Measurements from ENCODE around the gene GNB1L. TPM values are rescaled to one million over a fixed set of nuclear protein-coding genes. Genes with fewer than 3 reads are reported as not detected.
"Not testable (repeated sequence)": the region's sequence is repeated elsewhere in the genome, so short reads cannot be mapped to it uniquely, and the experiment has no call there.

GNB1L gene
- total RNA-seq, 1 experiment from 2014 or later = 17.7 TPM

DNA sequence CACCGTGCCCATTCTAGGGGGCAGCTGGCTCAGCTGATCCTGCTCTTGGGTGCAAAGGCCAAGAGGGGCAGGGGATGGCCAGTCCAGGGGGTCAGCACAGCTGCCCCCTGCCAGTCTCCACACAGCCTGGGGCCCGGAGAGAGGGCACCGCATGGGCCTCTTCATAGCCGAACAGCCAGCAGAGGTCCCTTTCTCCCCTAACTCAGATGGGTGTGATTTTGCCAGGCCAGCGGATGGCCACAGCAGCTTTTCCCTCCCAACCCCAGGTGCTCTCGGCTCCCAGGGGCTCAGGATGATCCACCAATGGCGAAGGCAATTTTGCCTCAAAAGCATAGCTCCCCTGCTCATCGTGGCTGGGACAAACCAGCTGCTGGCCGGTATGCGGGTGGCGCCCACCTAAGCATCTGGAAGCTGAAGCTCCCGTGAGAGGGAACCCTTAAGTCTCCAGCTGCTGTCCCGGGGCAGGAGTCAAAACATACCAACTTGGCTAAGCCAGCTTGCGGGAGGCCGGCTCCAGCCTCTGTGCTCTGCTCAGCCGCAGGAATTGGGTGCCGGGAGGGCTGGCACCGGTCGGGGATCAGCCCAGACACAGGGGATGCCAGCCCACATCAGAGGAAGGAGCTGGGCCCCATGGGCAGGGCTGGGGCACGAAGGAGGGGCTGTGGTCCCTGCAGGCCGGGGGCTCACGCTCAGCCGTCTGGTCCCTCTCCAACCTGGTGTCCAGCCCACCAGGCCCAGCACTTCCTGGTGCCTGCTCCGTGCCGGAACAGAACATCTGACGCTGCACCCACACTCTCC, 30.5 kb upstream of the GNB1L start:
- H3K4me3 ChIP-seq = no peak overlapping the region
- DNase-seq (ENCODE audit: low read depth in 1 of 2, low spot score in 2 of 2) = no peak
- H3K36me3 ChIP-seq = peaks cover 21% of the 10 kb centered on the region
- no peak overlapping the region for H3K27ac ChIP-seq
- no peaks in the 10 kb centered on the region for H3K9me3 ChIP-seq (replicated peaks)
- peaks cover 47% of the 10 kb centered on the region for H3K4me1 ChIP-seq (replicated peaks)
- H3K27me3 ChIP-seq (replicated peaks) = no peaks in the 10 kb centered on the region

DNA sequence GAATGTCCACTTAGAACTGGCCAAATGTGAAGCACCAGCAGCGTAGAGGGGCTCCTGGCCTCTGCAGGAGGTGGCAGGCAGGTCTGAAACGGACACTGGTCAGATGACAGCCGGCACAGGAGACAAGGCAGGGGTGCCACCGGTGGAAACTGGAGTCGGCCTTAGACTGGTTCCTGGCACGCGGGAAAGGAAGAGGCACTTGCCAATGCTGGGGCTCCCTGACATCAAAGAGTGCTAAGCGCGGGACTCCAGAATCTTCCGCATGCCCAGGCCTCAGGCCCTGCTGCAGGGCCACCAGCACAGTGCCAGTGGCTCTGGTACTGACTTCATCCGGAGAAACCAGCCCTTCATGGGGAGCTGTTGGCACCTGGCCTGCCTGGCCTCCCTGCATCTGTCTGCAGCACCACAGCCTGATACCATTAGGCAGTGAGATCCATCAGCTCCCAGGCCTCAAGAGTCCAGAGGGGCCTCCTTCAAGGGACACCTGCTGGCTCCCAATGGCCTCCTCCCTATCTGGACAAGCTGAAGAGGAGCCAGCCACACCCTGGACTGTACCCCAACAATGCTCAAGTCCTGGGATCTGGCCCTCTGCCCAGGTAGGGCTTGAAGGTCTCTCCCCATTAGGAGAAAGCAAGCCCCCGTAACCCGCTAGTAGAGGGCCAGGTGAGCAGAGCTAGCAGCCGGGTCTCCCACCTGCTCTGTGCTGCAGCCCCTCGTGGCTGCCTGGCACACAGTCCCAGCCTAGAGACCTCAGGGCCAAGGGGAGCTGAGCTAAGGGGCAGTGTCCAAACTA, 29.7 kb upstream of the GNB1L start:
- Histone ChIP-seq H3K4me1 (replicated peaks) (peaks cover 54% of the 10 kb centered on the region), H3K27me3 (replicated peaks) (no peaks in the 10 kb centered on the region), H3K27ac (no peak overlapping the region), H3K36me3 (peaks cover 26% of the 10 kb centered on the region), H3K9me3 (replicated peaks) (no peaks in the 10 kb centered on the region), H3K4me3 (no peak overlapping the region)
- DNase-seq (ENCODE audit: low read depth in 1 of 2, low spot score in 2 of 2) = no peak

DNA sequence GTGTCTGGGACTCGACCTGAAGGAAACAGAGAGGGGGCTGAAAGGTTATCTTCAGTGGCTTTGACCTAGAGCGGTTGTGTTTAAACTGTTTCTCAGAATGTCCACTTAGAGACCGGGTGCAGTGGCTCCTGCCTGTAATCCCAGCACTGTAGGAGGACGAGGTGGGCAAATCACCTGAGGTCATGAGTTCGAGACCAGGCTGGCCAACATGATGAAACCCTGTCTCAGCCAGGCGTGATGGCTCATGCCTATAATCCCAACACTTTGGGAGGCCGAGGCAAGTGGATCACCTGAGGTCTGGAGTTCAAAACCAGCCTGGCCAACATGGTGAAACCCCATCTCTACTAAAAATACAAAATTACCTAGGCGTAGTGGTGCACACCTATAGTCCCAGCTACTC, 28.8 kb upstream of the GNB1L start:
- Histone ChIP-seq H3K27ac (peak overlapping the region; percentile 96), H3K36me3 (peaks cover 23% of the 10 kb centered on the region), H3K4me1 (replicated peaks) (peaks cover 63% of the 10 kb centered on the region)
- not testable (repeated sequence) for H3K27me3 ChIP-seq (replicated peaks); H3K4me3 ChIP-seq; H3K9me3 ChIP-seq (replicated peaks); DNase-seq (ENCODE audit: low read depth in 1 of 2, low spot score in 2 of 2)

DNA sequence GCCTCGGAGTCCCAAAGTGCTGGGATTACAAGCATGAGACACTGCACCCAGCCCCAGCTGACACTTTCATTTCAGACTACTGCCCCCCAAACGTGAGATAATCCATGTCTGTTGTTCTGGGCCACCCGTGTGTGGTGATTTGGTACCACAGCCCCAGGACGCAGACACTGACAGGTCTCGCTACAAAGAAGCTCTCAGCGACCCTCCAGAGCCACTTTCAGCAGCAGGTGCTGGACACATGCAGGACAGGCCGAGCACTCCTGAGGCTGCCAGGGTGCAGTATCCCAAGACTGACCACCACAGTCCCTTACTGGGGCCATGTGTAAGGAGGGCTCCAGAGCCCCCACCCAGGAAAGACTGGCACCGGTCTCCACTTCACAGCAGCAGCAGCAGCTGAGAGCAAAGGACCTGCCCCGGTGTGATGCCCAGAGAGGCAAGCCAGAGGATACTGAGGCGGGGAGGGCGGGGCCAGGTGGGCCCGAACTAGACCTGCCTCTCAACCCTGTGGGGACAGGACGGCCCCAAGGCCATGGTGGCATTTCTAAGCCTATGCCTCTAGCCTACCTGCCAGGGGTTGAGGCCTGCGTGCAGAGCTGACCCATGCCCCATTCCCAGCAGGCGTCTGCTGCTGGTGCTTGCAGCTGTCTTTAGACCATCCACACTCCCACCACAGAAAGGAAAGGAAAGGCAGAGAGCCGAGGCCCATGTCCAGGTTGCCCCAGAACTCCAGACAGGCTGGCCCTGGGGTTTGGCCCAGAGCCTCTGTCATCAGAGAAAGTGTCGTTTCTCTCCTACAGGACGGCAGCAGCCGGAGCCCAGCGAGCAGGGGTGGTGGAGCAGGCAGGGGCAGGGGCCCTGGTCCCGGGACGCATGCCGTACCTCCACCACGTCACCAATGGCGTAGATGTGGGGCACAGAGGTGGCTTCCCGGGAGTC, 28.0 kb upstream of the GNB1L start:
- H3K4me3 ChIP-seq = no peak overlapping the region
- peaks cover 26% of the 10 kb centered on the region for H3K36me3 ChIP-seq
- no peaks in the 10 kb centered on the region for H3K9me3 ChIP-seq (replicated peaks)
- H3K4me1 ChIP-seq (replicated peaks) = peaks cover 67% of the 10 kb centered on the region
- no peak for DNase-seq (ENCODE audit: low read depth in 1 of 2, low spot score in 2 of 2)
- peak overlapping the region; percentile 96 for H3K27ac ChIP-seq
- H3K27me3 ChIP-seq (replicated peaks) = no peaks in the 10 kb centered on the region

DNA sequence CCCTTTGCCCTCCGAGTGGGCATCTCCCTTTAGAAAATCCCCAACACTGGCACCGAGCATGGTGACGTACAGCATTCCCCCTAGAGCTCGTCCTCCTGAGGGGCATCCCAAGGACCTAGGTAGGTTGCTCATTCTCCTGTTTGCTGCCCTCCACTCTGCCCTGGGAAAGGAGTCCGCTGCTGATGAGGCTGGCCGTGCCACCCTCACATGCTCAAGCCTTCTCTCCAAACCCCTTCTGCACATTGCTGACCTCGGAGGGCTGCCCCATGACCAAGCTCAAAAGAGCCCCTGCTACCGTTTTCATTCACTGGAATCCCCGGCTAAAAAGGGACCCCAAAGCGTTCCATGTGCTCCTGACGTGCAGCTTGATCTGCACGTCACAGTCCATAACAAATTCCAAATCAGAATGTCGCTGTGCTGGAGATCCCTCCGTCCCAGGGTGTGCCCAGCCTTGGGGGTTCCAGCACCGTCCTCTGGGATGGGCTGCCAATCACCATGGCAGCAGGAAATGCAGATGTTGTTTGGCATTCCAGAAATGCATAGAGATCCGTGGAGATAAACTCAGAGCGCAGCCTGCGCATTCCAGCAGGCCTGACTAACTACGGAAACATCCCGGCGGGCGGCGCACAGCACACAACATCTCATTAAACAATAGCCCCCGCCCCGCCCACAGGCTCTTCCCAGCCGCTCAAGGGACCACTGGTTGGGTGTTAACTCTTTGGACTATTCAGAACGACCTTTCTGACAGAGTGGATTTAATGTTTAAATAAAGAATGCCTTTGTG, 26.3 kb upstream of the GNB1L start:
- H3K4me3 ChIP-seq = peak overlapping the region; percentile 21

DNA sequence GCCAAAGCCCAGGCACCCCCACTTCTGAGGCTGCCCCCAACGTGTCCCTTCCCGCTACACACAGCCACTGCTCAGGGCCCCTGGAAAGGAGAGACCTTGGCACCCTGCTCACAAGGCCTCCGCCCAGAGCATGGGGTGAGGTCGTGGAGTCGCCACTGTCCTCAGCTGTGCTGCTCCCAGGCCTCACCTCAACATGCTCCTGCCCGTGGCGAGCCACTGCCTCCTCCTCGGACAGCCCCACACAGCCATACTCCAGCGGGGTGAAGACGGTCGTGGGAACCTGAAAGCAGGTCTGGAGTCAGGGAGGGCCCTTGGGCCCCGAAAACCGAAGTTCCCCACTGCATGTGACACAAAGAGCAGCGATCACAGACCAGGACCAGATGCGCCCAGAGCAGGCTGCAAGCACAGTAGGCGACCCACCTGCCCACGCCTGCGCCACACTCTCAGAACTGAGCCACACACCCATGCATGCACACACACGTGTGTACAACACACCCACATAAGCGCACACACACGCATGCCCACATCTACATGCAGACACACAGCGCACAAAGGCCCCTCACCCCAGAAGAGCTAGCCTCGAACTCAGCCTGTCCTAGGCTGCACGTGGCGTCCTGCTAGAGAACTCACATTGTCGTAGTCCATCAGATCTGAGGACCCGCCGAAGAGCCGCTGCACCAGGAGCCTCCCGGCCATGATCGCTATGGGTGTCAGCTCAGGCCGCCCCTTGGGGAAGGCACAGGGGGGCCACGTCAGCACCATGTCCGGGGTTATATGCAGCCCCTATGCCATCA, 25.5 kb upstream of the GNB1L start:
- H3K36me3 ChIP-seq = peaks cover 48% of the 10 kb centered on the region
- no peaks in the 10 kb centered on the region for H3K27me3 ChIP-seq (replicated peaks)
- peaks cover 59% of the 10 kb centered on the region for H3K4me1 ChIP-seq (replicated peaks)
- no peaks in the 10 kb centered on the region for H3K9me3 ChIP-seq (replicated peaks)
- peak in 1 of 2 experiments; percentile 33 for DNase-seq (ENCODE audit: low read depth in 1 of 2, low spot score in 2 of 2)
- peak overlapping the region; percentile 93 for H3K27ac ChIP-seq
- peak overlapping the region; percentile 21 for H3K4me3 ChIP-seq

More for the DNA sequence above, 26.3 kb upstream of the GNB1L start:
- Histone ChIP-seq H3K27ac (peak overlapping the region; percentile 96), H3K36me3 (peaks cover 40% of the 10 kb centered on the region), H3K27me3 (replicated peaks) (no peaks in the 10 kb centered on the region), H3K9me3 (replicated peaks) (no peaks in the 10 kb centered on the region), H3K4me1 (replicated peaks) (peaks cover 59% of the 10 kb centered on the region)
- peak; percentile 98 to 99 for DNase-seq (ENCODE audit: low read depth in 1 of 2, low spot score in 2 of 2)

DNA sequence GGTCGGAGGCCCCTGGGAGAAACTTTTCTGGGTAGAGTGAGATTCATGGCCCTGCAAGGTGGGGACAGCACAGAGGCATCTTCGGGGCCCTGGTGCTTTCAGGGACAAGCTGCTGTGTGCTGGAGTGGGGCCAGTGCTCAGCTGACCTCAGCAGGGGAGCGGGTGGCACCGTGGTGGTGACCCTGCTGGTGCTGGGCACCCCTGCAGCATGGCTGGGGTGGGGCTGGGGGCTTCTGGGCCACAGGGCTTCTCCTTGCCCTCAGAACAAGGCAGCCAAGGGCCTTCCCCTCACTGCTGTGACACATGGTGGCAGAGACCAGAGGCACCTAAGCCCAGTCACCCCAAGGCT, 24.9 kb upstream of the GNB1L start:
- peaks cover 59% of the 10 kb centered on the region for H3K4me1 ChIP-seq (replicated peaks)
- H3K27me3 ChIP-seq (replicated peaks) = no peaks in the 10 kb centered on the region
- H3K27ac ChIP-seq = peak overlapping the region; percentile 93
- DNase-seq (ENCODE audit: low read depth in 1 of 2, low spot score in 2 of 2) = no peak
- no peaks in the 10 kb centered on the region for H3K9me3 ChIP-seq (replicated peaks)
- H3K4me3 ChIP-seq = peak overlapping the region; percentile 21
- peaks cover 53% of the 10 kb centered on the region for H3K36me3 ChIP-seq

DNA sequence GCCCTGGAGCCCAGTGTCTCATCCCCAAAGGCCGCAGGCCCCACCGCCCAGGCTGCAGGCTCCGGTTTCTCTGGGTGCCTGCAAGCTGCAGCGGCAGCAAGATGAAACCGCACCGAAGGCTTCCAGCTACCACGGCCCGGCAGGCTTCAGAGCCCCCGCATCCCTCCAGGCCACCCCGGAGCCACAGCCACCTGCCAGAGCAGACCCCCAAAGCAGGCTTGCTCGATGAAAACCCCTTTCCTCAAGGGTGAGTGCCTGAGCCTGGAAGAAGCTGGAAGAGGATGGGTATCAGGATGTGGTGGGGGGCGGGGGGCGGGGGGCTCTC, 24.5 kb upstream of the GNB1L start:
- peaks cover 57% of the 10 kb centered on the region for H3K36me3 ChIP-seq
- DNase-seq (ENCODE audit: low read depth in 1 of 2, low spot score in 2 of 2) = no peak
- H3K27me3 ChIP-seq (replicated peaks) = no peaks in the 10 kb centered on the region
- peak overlapping the region; percentile 19 for H3K4me3 ChIP-seq
- peak overlapping the region; percentile 17 for H3K27ac ChIP-seq
- H3K9me3 ChIP-seq (replicated peaks) = no peaks in the 10 kb centered on the region
- peaks cover 59% of the 10 kb centered on the region for H3K4me1 ChIP-seq (replicated peaks)

DNA sequence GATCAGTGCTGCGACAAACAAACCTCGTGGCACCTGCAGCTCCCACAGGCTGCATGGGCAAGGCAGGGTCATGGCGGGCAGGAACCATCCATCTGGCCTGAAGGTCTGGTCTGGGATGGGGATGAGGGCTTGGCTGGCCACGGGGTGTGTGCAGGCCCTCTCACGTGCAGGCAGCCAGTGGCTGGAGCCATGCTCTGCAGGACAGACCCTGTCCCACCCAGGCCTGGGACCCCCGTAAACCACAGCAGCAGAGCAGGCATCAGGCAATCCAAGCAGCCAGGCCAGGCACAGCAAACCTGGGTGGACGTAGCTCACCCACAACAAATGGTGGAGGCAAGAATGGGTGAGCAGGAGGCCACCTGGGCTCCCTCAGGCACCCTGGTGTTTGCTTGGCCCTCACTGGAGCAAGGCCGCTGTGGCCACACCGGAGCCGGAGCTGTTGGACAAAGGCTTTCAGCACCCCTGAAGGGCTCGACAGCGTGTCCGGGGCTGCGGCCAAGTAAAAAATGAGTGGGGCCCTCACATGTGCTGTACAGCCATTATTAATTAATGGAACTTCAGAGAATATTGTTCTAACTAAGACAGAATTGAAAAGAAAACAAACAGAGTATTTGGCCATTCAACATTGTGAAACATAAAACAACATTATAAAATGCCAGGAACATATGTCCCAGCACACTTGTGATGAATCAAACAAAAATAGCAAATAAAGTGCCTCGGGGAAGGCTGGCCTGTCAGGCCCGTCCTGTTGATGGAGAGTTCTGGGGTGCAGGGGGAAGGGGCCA, 24.0 kb upstream of the GNB1L start:
- H3K4me1 ChIP-seq (replicated peaks) = peaks cover 59% of the 10 kb centered on the region
- no peaks in the 10 kb centered on the region for H3K9me3 ChIP-seq (replicated peaks)
- no peaks in the 10 kb centered on the region for H3K27me3 ChIP-seq (replicated peaks)
- H3K36me3 ChIP-seq = peaks cover 63% of the 10 kb centered on the region
- peak overlapping the region; percentile 17 for H3K27ac ChIP-seq
- peak overlapping the region; percentile 19 for H3K4me3 ChIP-seq
- peak in 1 of 2 experiments; percentile 60 for DNase-seq (ENCODE audit: low read depth in 1 of 2, low spot score in 2 of 2)

DNA sequence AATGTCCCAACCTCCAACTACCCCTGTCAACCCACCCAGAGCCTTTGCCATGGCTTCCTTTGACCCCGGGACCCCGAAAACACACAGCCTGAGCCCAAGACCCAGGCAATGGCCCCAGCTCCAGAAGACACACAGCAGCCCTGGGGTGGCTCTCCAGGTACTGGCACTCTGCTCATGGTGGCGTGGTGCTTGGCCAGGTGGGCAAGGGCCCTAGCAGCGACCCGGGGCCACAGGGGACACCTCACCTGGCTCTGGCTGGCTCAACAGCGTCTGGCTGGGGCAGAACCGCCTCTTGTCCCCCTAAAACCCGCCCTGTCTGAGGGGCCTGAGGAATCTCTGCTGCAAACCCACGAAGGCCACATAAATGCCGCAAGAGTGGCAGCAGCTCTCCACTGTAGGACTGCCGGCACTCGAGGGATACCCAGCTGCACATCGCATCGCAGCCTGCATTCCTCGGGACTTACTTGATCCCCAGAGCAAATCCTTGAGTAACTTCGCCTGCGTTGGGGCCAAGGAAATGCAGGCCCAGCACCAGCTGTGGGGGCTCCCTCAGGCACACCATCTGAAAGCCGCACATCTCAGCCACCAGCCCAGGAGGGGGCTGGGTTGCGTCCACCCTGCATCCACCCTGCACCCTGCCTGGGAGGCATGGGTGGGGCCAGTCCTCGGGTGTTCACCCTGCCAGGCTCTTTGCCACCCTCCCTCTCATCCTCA, 23.1 kb upstream of the GNB1L start:
- Histone ChIP-seq H3K4me3 (no peak overlapping the region), H3K27me3 (replicated peaks) (no peaks in the 10 kb centered on the region), H3K9me3 (replicated peaks) (no peaks in the 10 kb centered on the region), H3K36me3 (peaks cover 66% of the 10 kb centered on the region), H3K4me1 (replicated peaks) (peaks cover 51% of the 10 kb centered on the region), H3K27ac (no peak overlapping the region)
- no peak for DNase-seq (ENCODE audit: low read depth in 1 of 2, low spot score in 2 of 2)

DNA sequence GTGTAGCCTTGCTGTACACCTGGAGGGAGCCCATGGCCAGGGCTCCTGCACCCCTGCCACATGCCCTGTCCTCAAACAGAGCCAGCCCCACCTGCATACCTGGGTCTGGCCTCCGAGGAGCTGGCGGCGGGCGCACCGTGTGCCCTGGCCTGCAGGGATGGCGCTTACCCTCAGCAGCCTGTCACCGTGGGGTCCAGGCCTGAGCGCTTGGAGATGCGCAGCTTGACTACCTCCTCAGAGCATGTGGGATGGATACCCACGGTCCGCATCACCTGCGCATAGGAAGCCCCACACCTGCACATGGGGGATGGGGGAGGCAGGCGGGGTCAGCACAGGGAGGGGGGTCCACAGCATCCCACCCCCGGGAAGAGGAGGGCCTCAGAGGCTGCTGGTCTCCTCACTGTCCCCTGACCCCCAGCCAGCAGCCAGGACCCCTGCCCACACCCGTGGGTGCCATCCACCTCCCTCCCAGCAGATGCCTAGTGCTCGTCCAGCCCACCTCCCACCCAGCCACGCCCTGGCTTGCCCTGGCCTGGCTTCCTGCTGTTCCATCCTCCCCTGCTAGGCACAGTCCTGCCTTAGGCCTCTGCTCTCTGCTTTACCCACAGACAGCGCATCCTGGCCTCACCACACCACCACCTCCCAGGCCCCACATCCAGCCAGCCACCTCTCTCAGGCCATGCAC, 22.4 kb upstream of the GNB1L start:
- Histone ChIP-seq H3K36me3 (peaks cover 60% of the 10 kb centered on the region), H3K4me1 (replicated peaks) (peaks cover 44% of the 10 kb centered on the region), H3K27me3 (replicated peaks) (no peaks in the 10 kb centered on the region), H3K27ac (no peak overlapping the region), H3K9me3 (replicated peaks) (no peaks in the 10 kb centered on the region), H3K4me3 (no peak overlapping the region)
- no peak for DNase-seq (ENCODE audit: low read depth in 1 of 2, low spot score in 2 of 2)
